Measurements from ENCODE around the gene TMEM117. TPM values are rescaled to one million over a fixed set of nuclear protein-coding genes. Genes with fewer than 3 reads are reported as not detected.
"Not testable (repeated sequence)": the region's sequence is repeated elsewhere in the genome, so short reads cannot be mapped to it uniquely, and the experiment has no call there.

TMEM117 gene
- total RNA-seq, 4 donors from 2014 or later, result 16.9 to 24.9 (median 21.1) TPM

DNA sequence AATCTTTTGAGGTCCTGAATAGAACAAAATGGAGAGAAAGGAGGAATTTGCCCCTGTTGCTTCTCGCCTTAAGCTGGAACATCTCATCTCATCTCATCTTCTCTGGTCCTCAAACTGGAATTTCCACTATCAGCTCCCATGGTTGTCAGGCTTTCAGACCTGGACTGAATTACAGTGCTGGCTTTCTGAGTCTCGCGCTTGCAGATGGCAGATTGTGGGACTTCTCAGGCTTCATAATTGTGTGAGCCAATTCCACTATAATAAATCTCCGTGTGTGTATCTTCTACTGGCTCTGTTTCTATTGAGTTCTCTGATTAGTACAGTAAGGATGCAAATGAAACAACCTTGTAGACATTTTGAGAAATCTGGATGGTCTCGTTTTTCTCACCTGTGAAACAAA is 199.0 kb downstream of the TMEM117 start:
- Histone ChIP-seq H3K36me3 (peaks cover 0 to 10% (median 0%) of the 10 kb centered on the region in 3 donors), H3K27ac (no peak overlapping the region), H3K4me3 (no peak overlapping the region), H3K4me1 (no peaks in the 10 kb centered on the region), H3K9me3 (peaks cover 0 to 13% (median 2%) of the 10 kb centered on the region in 4 donors), H3K27me3 (no peaks in the 10 kb centered on the region)
- 91 to 92% methylated on average over 5 of the region's 5 CpGs for WGBS, 2 donors
- DNase-seq (ENCODE audit: low spot score in 2 of 2), result no peak
- TF ChIP-seq, protein P1, sequence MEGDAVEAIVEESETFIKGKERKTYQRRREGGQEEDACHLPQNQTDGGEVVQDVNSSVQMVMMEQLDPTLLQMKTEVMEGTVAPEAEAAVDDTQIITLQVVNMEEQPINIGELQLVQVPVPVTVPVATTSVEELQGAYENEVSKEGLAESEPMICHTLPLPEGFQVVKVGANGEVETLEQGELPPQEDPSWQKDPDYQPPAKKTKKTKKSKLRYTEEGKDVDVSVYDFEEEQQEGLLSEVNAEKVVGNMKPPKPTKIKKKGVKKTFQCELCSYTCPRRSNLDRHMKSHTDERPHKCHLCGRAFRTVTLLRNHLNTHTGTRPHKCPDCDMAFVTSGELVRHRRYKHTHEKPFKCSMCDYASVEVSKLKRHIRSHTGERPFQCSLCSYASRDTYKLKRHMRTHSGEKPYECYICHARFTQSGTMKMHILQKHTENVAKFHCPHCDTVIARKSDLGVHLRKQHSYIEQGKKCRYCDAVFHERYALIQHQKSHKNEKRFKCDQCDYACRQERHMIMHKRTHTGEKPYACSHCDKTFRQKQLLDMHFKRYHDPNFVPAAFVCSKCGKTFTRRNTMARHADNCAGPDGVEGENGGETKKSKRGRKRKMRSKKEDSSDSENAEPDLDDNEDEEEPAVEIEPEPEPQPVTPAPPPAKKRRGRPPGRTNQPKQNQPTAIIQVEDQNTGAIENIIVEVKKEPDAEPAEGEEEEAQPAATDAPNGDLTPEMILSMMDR (IDR thresholded peaks at IDR 0.05), result no peak
- TF ChIP-seq EP300 (IDR thresholded peaks at IDR 0.05), result no peak
- TF ChIP-seq POLR2A (IDR thresholded peaks at IDR 0.05), result no peak

DNA sequence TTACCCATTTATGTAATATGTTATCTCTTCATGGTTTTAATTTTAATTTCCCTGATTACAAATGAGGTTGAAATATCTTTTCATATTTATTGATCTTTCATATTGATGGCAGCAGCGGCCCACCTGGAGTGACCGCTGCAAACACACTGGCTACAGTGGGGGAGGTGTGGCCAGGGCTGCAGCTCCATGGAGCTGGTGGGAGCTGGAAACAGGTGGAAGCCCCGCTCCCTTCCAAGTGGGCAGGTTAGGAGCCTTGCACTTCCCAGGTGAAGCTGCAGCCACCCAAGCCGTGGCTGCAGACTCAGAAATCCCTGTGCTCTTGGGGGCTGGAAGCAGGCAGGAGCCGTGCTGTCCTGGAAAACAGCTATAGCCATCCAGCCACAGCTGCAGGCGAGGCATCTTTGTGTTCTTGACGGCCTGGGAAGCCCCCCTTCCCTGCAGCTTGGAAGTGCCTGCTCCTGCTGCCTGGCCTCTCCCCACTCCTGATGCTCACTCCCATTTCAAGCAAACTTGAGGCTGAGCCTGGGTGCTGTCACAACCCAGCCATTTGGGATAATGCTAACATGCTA is 201.1 kb downstream of the TMEM117 start:
- Histone ChIP-seq H3K4me1 (no peaks in the 10 kb centered on the region), H3K4me3 (no peak overlapping the region), H3K9me3 (peaks cover 0 to under 1% (median 0%) of the 10 kb centered on the region in 4 donors), H3K36me3 (peaks cover 0 to 10% (median 0%) of the 10 kb centered on the region in 3 donors), H3K27me3 (no peaks in the 10 kb centered on the region), H3K27ac (no peak overlapping the region)
- no peak for TF ChIP-seq POLR2A (IDR thresholded peaks at IDR 0.05)
- TF ChIP-seq EP300 (IDR thresholded peaks at IDR 0.05), result no peak
- TF ChIP-seq, protein P1 (IDR thresholded peaks at IDR 0.05), result no peak
- no peak for DNase-seq (ENCODE audit: low spot score in 2 of 2)
- WGBS, 2 donors, result 83 to 88% methylated on average over 5 to 7 of the region's 7 CpGs

DNA sequence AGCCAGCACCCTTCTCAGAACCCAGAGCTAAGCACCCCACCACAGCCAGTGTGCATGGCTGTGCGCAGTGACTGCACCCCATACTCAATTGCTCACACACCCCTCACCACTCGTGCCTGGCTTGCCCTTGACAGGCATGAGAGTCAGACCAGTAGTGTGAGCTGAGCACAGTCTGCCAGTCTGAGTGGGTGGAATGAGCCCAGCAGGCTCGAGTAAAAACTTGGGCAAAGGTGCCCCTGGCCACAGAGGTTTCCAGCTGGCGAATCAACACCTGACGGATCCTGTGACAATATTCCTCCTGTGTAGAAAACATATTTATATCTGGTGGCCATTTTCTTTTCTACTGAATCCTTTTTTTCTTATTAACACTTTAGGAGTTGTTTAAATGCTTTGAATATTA is 202.5 kb downstream of the TMEM117 start:
- Histone ChIP-seq H3K4me1 (no peaks in the 10 kb centered on the region), H3K4me3 (no peak overlapping the region), H3K36me3 (peaks cover 0 to 10% (median 0%) of the 10 kb centered on the region in 3 donors), H3K9me3 (no peaks in the 10 kb centered on the region), H3K27me3 (no peaks in the 10 kb centered on the region), H3K27ac (no peak overlapping the region)
- TF ChIP-seq, protein P1 (IDR thresholded peaks at IDR 0.05), result no peak
- no peak for TF ChIP-seq POLR2A (IDR thresholded peaks at IDR 0.05)
- no peak for TF ChIP-seq EP300 (IDR thresholded peaks at IDR 0.05)
- no peak for DNase-seq (ENCODE audit: low spot score in 2 of 2)
- WGBS, 2 donors, result 79 to 84% methylated on average over 5 of the region's 5 CpGs

DNA sequence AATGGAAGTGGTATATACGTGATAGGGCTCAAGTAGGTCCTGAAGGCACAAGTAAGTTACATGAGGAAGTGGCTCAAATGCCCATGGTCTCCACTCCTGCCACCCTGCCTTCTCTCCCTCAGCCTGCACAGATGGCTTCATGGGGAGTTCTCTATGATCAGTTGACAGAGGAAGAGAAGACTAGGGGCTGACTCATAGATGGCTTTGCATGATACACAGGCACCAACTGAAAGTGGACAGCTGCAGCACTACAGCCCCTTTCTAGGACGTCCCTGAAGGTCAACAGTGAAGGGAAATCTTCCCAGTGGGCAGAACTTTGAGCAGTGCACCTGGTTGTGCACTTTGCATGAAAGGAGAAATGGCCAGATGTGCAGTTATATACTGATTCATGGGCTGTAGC is 208.6 kb downstream of the TMEM117 start:
- WGBS, 2 donors, result 87 to 96% methylated on average over 2 of the region's 2 CpGs
- not testable (repeated sequence) for H3K27me3 ChIP-seq; H3K9me3 ChIP-seq; H3K27ac ChIP-seq; DNase-seq (ENCODE audit: low spot score in 2 of 2); H3K4me3 ChIP-seq; H3K4me1 ChIP-seq
- peaks cover 0 to 13% (median 0%) of the 10 kb centered on the region in 3 donors for H3K36me3 ChIP-seq

DNA sequence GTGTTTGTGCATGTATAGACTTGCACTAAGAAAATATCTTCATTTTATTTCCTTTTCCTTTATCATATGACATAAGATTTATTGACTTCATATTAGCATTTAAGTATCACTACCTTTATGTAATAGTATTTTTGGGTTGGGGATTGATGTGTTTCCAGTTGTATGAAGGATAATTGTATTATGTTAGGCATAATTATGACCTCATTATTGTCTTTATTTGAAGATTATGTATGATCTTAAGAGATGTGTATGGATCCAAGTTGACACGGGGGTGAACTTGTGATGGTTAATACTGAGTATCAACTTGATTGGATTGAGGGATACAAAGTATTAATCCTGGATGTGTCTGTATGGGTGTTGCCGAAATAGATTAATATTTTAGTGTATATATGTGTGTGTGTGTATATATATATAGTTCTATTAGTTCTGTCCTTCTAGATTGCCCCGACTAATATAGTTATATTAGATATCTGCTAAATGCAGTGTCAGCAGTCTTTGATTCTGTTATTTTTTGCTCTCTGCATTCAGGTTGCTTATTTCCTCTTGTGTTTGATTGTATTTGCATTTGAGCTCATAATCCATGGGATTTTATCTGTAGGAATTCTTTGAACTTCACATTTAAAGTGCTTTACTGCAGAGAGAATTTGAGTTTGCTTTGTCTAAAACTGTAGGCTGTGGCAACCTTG is 211.0 kb downstream of the TMEM117 start:
- H3K27me3 ChIP-seq, result no peaks in the 10 kb centered on the region
- H3K4me1 ChIP-seq, result no peaks in the 10 kb centered on the region
- peaks cover 0 to 13% (median 0%) of the 10 kb centered on the region in 3 donors for H3K36me3 ChIP-seq
- no peak for DNase-seq (ENCODE audit: low spot score in 2 of 2)
- no peak overlapping the region for H3K4me3 ChIP-seq
- TF ChIP-seq POLR2A (IDR thresholded peaks at IDR 0.05), result no peak
- TF ChIP-seq, protein P1 (IDR thresholded peaks at IDR 0.05), result no peak
- TF ChIP-seq EP300 (IDR thresholded peaks at IDR 0.05), result no peak
- H3K27ac ChIP-seq, result no peak overlapping the region
- WGBS, 2 donors, result 93 to 97% methylated on average over 3 of the region's 3 CpGs
- peaks cover 0 to 3% (median 0%) of the 10 kb centered on the region in 4 donors for H3K9me3 ChIP-seq

Data from tibial nerve (tissue), 4 donors.